Liver (tissue), 9 donors: ENCODE results near the gene TRIO. TPM values are rescaled to one million over a fixed set of nuclear protein-coding genes. Genes with fewer than 3 reads are reported as not detected.

Experiments used
- DNase-seq: peaks from one replicate; pipeline ENCODE4 v3.0.0-alpha.2; 2017; ENCODE audit warnings: low spot score
- H3K27ac ChIP-seq, 2 donors: one replicate each; pipeline ENCODE4 v1.7.0; 2013; ENCODE audit warnings: inconsistent platforms in 2 of 2, low read length in 2 of 2, control low read depth in 1 of 2, low read depth in 1 of 2, mild to moderate bottlenecking in 1 of 2
- H3K27me3 ChIP-seq, 4 donors: one replicate each; pipeline versions ENCODE4 v1.6.1 to v1.7.0; 2013; ENCODE audit warnings: low read length in 3 of 4, inconsistent platforms in 1 of 4, mild to moderate bottlenecking in 1 of 4, moderate library complexity in 1 of 4; ENCODE audit not compliant: control insufficient read depth in 4 of 4, insufficient read depth in 4 of 4
- H3K36me3 ChIP-seq, 4 donors: one replicate each; pipeline versions ENCODE4 v1.6.1 to v1.7.0; 2013; ENCODE audit warnings: low read length in 3 of 4, mild to moderate bottlenecking in 3 of 4, low read depth in 1 of 4, moderate library complexity in 1 of 4; ENCODE audit not compliant: control insufficient read depth in 4 of 4, insufficient read depth in 3 of 4
- H3K4me1 ChIP-seq, 4 donors: one replicate each; pipeline versions ENCODE4 v1.6.1 to v1.7.0; 2013; ENCODE audit warnings: low read length in 3 of 4, mild to moderate bottlenecking in 3 of 4, moderate library complexity in 1 of 4; ENCODE audit not compliant: control insufficient read depth in 4 of 4, insufficient read depth in 4 of 4
- H3K4me3 ChIP-seq, 3 donors: one replicate each; pipeline versions ENCODE4 v1.6.1 to v1.7.0; 2013; ENCODE audit warnings: low read length in 3 of 3, control low read depth in 1 of 3, low read depth in 1 of 3, mild to moderate bottlenecking in 1 of 3
- H3K9ac ChIP-seq, 2 donors: one replicate each; pipeline ENCODE4 v1.7.0; 2013; ENCODE audit warnings: low read length in 2 of 2, mild to moderate bottlenecking in 2 of 2, moderate library complexity in 2 of 2, control low read depth in 1 of 2, low read depth in 1 of 2
- H3K9me3 ChIP-seq, 4 donors: one replicate each; pipeline versions ENCODE4 v1.6.1 to v1.7.0; 2013; ENCODE audit warnings: low read length in 3 of 4; ENCODE audit not compliant: control insufficient read depth in 4 of 4
- CTCF ChIP-seq: fragments of 150-350 bp; IDR thresholded peaks from 2 replicates; pipeline ENCODE4 v1.5.1; 2017; ENCODE audit warnings: improper control_type of control experiment, low read depth, low read length; ENCODE audit not compliant: missing input control
- EGR1 ChIP-seq, 2 donors: IDR thresholded peaks; 2 replicates each; pipeline ENCODE4 v1.6.1; 2016 to 2018; ENCODE audit warnings: antibody characterized with exemption in 2 of 2, low read depth in 2 of 2
- HNF4A ChIP-seq, 2 donors: conservative IDR thresholded peaks; 2 replicates each; pipeline ENCODE4 v1.6.1; 2016; ENCODE audit warnings: antibody characterized with exemption in 2 of 2, mild to moderate bottlenecking in 2 of 2
- HNF4G ChIP-seq: IDR thresholded peaks from 2 replicates; pipeline ENCODE4 v1.6.1; 2016; ENCODE audit warnings: antibody characterized with exemption
- NR2F2 ChIP-seq: IDR thresholded peaks from 2 replicates; pipeline ENCODE4 v1.6.1; 2016; ENCODE audit warnings: antibody characterized with exemption
- RAD21 ChIP-seq, 2 donors: IDR thresholded peaks; 2 replicates each; pipeline ENCODE4 v1.6.1; 2016; ENCODE audit warnings: antibody characterized with exemption in 2 of 2, mild to moderate bottlenecking in 2 of 2
- REST ChIP-seq: IDR thresholded peaks from 2 replicates; pipeline ENCODE4 v1.6.1; 2016; ENCODE audit warnings: antibody characterized with exemption, mild to moderate bottlenecking
- ZBTB33 ChIP-seq: IDR thresholded peaks from 2 replicates; pipeline ENCODE4 v1.6.1; 2016; ENCODE audit warnings: antibody characterized with exemption
- WGBS: extraction: QIAGEN DNeasy Blood & Tissue Kit; methylation state at CpG from one replicate; pipeline ENCODE4 v1.1.7; 2013; 5-methylcytosine and 5-hydroxymethylcytosine counted together
- polyA plus RNA-seq, 2 donors: library from polyadenylated mRNA; stranded (reverse) in 1 of 2; unstranded in 1 of 2; fragments of 200-250 nt in 1 of 2; fragments of >200 nt in 1 of 2; fragmentation: Nextera tagmentation in 1 of 2; extraction: Ambion mirVana in 1 of 2; gene quantifications; one replicate each; pipeline versions ENCODE4 v1.2.1 to v1.2.3, GENCODE V29; 2013 to 2015
- total RNA-seq, 2 donors: library from RNA; depleted of rRNA; stranded (reverse); fragments of >200 nt; gene quantifications; one replicate each; pipeline ENCODE4 v1.2.3, GENCODE V29; 2014
- donor health status: healthy.
- donor health status: healthy.
- donor health status: healthy.
- donor health status: healthy.
- donor health status: healthy.

TRIO gene
- total and polyA plus RNA-seq, 4 donors, result 8.5 to 86.2 (median 16.0) TPM

GRCh38 chr5:14351086-14351661 is 208.0 kb downstream of the TRIO start:
- DNase-seq, result no peak
- Histone ChIP-seq H3K4me3 (no peak overlapping the region), H3K36me3 (peaks cover 0 to 5% (median 2%) of the 10 kb centered on the region in 4 donors), H3K9me3 (no peaks in the 10 kb centered on the region), H3K27me3 (no peaks in the 10 kb centered on the region), H3K9ac (no peak overlapping the region), H3K4me1 (peaks cover 0 to 8% (median 0%) of the 10 kb centered on the region in 4 donors), H3K27ac (no peak overlapping the region)
- TF ChIP-seq EGR1 (IDR thresholded peaks at IDR 0.05; ENCODE audit: low read depth in 2 of 2) (no peak), NR2F2 (no peak), REST (no peak), ZBTB33 (no peak), HNF4A (conservative IDR thresholded peaks at IDR 0.05) (no peak)
- 85% methylated on average over 7 of the region's 7 CpGs for WGBS

GRCh38 chr5:14351845-14352712 is 208.9 kb downstream of the TRIO start:
- Histone ChIP-seq H3K27me3 (no peaks in the 10 kb centered on the region), H3K9ac (no peak overlapping the region), H3K9me3 (no peaks in the 10 kb centered on the region), H3K27ac (no peak overlapping the region), H3K4me1 (peaks cover 0 to 8% (median 0%) of the 10 kb centered on the region in 4 donors), H3K4me3 (no peak overlapping the region), H3K36me3 (peaks cover 0 to 3% (median under 1%) of the 10 kb centered on the region in 4 donors)
- DNase-seq, result peak; percentile 68
- WGBS, result 72% methylated on average over 7 of the region's 7 CpGs
- no peak for TF ChIP-seq EGR1 (IDR thresholded peaks at IDR 0.05; ENCODE audit: low read depth in 2 of 2)
- TF ChIP-seq HNF4G, result no peak
- no peak for TF ChIP-seq NR2F2
- peak; percentile 79 to 89 for TF ChIP-seq RAD21 (IDR thresholded peaks at IDR 0.05)
- peak; percentile 91 for TF ChIP-seq CTCF
